ENCODE measurements around the gene CASTOR1.
A peak's percentile ranks its signal among the peaks of the same experiment; 100 is the strongest.

Gene CASTOR1

DNA sequence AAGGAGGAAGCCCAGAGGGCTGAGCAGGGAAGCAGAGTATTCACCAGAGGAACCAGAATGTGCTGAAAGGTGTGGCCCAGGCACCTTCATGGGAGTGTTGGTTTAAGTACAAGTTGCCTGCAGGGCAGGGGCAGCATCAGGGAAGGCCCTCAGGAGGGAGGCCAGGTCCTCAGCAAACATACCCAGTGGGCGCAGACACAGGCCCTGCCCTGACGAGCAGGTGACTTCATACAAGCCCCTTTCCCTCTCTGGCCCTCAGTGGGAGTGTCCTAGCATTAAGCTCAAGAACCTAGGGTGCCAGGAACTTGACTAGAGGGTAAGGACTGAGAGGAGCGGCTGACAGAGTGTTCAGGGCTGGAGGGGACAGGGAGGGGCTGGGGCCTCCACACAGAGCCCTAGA lies 7.5 kb upstream of the CASTOR1 start:
- TF ChIP-seq, protein P1, sequence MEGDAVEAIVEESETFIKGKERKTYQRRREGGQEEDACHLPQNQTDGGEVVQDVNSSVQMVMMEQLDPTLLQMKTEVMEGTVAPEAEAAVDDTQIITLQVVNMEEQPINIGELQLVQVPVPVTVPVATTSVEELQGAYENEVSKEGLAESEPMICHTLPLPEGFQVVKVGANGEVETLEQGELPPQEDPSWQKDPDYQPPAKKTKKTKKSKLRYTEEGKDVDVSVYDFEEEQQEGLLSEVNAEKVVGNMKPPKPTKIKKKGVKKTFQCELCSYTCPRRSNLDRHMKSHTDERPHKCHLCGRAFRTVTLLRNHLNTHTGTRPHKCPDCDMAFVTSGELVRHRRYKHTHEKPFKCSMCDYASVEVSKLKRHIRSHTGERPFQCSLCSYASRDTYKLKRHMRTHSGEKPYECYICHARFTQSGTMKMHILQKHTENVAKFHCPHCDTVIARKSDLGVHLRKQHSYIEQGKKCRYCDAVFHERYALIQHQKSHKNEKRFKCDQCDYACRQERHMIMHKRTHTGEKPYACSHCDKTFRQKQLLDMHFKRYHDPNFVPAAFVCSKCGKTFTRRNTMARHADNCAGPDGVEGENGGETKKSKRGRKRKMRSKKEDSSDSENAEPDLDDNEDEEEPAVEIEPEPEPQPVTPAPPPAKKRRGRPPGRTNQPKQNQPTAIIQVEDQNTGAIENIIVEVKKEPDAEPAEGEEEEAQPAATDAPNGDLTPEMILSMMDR (IDR thresholded peaks at IDR 0.05; ENCODE audit: low read length), result no peak
- TF ChIP-seq EZH2 (IDR thresholded peaks at IDR 0.05; ENCODE audit: borderline replicate concordance, low read length), result no peak
- Histone ChIP-seq H3K27me3 (ENCODE audit: insufficient read depth, low read length) (no peaks in the 10 kb centered on the region), H3K4me3 (ENCODE audit: low read depth, low read length, poor library complexity, severe bottlenecking) (no peak overlapping the region), H4K20me1 (ENCODE audit: insufficient read depth, low read length) (no peaks in the 10 kb centered on the region), H3K79me2 (ENCODE audit: insufficient read depth, low read length) (no peaks in the 10 kb centered on the region), H3K9me3 (ENCODE audit: low read length) (no peaks in the 10 kb centered on the region), H3K36me3 (ENCODE audit: insufficient read depth, low read length) (peaks cover 21% of the 10 kb centered on the region; the same call in 1 of the 2 replicates), H3K4me2 (ENCODE audit: low read length) (no peak overlapping the region), H3F3A (ENCODE audit: insufficient read depth, low read length) (no peaks in the 10 kb centered on the region), H3K27ac (ENCODE audit: low read depth, low read length, poor library complexity, severe bottlenecking) (peak overlapping the region; percentile 64), H3K9me2 (ENCODE audit: low read depth, low read length) (no peaks in the 10 kb centered on the region), H2AFZ (ENCODE audit: low read length) (no peak overlapping the region), H3K9ac (ENCODE audit: low read length) (no peak overlapping the region), H3K4me1 (ENCODE audit: insufficient read depth, low read length, severe bottlenecking) (peaks cover 13% of the 10 kb centered on the region)

- Histone ChIP-seq H3K9me2 (ENCODE audit: low read depth, low read length) (no peaks in the 10 kb centered on the region), H4K20me1 (ENCODE audit: insufficient read depth, low read length) (no peaks in the 10 kb centered on the region), H3K36me3 (ENCODE audit: insufficient read depth, low read length) (peaks cover 21% of the 10 kb centered on the region; the same call in 1 of the 2 replicates), H3F3A (ENCODE audit: insufficient read depth, low read length) (no peaks in the 10 kb centered on the region), H3K27ac (ENCODE audit: low read depth, low read length, poor library complexity, severe bottlenecking) (peak overlapping the region; percentile 64), H3K4me2 (ENCODE audit: low read length) (no peak overlapping the region), H2AFZ (ENCODE audit: low read length) (no peak overlapping the region), H3K4me1 (ENCODE audit: insufficient read depth, low read length, severe bottlenecking) (peaks cover 10% of the 10 kb centered on the region), H3K27me3 (ENCODE audit: insufficient read depth, low read length) (no peaks in the 10 kb centered on the region), H3K9me3 (ENCODE audit: low read length) (no peaks in the 10 kb centered on the region), H3K79me2 (ENCODE audit: insufficient read depth, low read length) (no peaks in the 10 kb centered on the region), H3K4me3 (ENCODE audit: low read depth, low read length, poor library complexity, severe bottlenecking) (no peak overlapping the region), H3K9ac (ENCODE audit: low read length) (no peak overlapping the region)
- no peak for TF ChIP-seq EZH2 (IDR thresholded peaks at IDR 0.05; ENCODE audit: borderline replicate concordance, low read length)
- TF ChIP-seq, protein P1 (IDR thresholded peaks at IDR 0.05; ENCODE audit: low read length), result no peak
These were observed 7.0 kb upstream of the CASTOR1 start for GRCh38 chr22:30296324-30296723.

DNA sequence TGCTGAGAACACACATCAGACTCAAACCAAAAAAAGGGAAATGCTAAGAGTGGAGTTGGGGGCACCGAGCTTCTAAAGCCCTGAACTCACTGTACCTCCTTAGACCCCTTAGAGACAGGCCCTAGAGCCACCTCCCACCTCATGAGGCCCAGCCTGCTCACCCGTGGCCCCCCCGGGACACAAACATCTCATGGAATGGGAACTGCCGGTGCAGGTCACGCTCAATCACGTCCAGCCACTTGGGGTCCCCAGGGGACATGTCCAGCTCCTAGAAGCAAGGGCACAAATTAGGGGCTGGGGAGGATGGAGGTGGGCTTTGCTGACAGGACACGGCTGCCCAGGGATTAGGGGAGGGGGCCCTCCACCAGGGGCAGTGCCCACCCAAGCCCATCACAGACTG lies 6.3 kb upstream of the CASTOR1 start:
- Histone ChIP-seq H3K9ac (ENCODE audit: low read length) (no peak overlapping the region), H3K36me3 (ENCODE audit: insufficient read depth, low read length) (peaks cover 14% of the 10 kb centered on the region; the same call in 1 of the 2 replicates), H3K4me2 (ENCODE audit: low read length) (no peak overlapping the region), H3K4me3 (ENCODE audit: low read depth, low read length, poor library complexity, severe bottlenecking) (no peak overlapping the region), H3K27ac (ENCODE audit: low read depth, low read length, poor library complexity, severe bottlenecking) (no peak overlapping the region), H3F3A (ENCODE audit: insufficient read depth, low read length) (no peaks in the 10 kb centered on the region), H2AFZ (ENCODE audit: low read length) (no peak overlapping the region), H3K9me2 (ENCODE audit: low read depth, low read length) (no peaks in the 10 kb centered on the region), H3K4me1 (ENCODE audit: insufficient read depth, low read length, severe bottlenecking) (peaks cover 10% of the 10 kb centered on the region), H3K79me2 (ENCODE audit: insufficient read depth, low read length) (no peaks in the 10 kb centered on the region), H4K20me1 (ENCODE audit: insufficient read depth, low read length) (no peaks in the 10 kb centered on the region), H3K9me3 (ENCODE audit: low read length) (no peaks in the 10 kb centered on the region), H3K27me3 (ENCODE audit: insufficient read depth, low read length) (no peaks in the 10 kb centered on the region)
- TF ChIP-seq EZH2 (IDR thresholded peaks at IDR 0.05; ENCODE audit: borderline replicate concordance, low read length), result no peak
- TF ChIP-seq, protein P1 (IDR thresholded peaks at IDR 0.05; ENCODE audit: low read length), result no peak
